Measurements from ENCODE around the gene ATP2A3.

Gene ATP2A3

DNA sequence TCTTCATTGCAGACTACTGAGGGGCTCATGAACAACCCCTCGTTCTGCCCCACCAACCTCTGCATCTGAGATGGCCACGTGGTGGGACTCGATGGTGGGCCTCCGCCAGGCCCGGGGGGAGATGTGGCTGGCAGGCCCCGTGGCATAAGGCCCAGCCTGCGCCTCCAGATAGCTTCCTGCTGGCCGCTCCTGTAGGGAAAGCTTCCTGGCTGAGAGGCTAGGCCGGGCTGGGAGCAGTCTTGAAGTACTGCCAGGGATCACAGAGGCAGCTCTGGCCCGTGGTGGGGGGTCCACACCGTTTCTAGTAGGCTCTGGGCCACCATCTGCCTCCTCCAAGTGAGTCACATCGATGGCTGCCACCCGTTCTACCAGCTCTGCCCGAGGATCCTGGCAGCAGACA, 79.0 kb downstream of the ATP2A3 start:
- no peaks in the 10 kb centered on the region for H3K9me3 Mint-ChIP-seq
- no peak overlapping the region for H3K4me3 Mint-ChIP-seq
- no peak overlapping the region for H3K27ac Mint-ChIP-seq
- H3K4me1 Mint-ChIP-seq = peaks cover 39% of the 10 kb centered on the region
- H3K36me3 Mint-ChIP-seq = peaks cover 15% of the 10 kb centered on the region
- no peaks in the 10 kb centered on the region for H3K27me3 Mint-ChIP-seq
- ATAC-seq = no peak

DNA sequence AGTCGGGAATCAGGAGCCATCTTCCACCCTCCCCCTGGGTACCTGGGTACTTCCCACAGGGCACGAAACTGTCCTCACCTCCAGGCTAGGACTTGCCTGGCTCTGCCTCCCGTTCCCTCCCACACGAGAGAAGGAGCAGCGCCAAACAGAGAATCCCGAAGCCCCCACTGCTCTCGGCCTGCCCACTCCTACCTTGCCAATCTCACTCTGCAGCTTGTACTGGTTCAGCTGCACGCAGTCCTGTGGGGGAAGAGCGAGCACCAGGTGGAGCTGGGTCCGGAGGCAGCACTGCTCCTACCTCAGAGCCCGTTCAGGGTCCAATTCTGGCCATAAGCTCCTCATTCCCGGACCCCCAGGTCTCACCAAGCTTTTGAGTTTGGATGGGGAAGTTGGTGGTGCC, 80.0 kb downstream of the ATP2A3 start:
- Mint-ChIP-seq H3K27ac (no peak overlapping the region), H3K27me3 (no peaks in the 10 kb centered on the region), H3K4me1 (peaks cover 36% of the 10 kb centered on the region), H3K36me3 (peaks cover 26% of the 10 kb centered on the region), H3K9me3 (no peaks in the 10 kb centered on the region), H3K4me3 (no peak overlapping the region)
- ATAC-seq = no peak

DNA sequence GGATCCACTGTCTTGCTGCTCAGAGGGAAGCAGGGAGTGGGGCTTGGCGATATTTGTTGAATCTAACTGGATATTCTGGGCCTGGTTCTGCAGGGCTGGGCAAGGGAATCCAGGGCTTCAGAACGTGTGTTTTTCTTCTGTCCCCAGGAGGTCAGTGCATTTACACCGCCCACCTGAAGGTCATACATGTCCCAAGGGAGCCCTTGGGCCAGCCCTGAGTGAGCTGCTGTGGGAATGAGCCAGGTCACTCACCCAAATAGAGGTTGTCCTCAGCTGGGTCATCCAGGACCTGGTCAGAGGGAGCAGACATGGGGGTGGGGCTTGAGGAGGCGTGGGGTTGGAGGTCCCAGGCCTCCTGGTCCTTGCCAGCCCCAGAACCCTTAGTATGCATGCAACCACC, 82.0 kb downstream of the ATP2A3 start:
- no peaks in the 10 kb centered on the region for H3K27me3 Mint-ChIP-seq
- H3K36me3 Mint-ChIP-seq = peaks cover 29% of the 10 kb centered on the region
- ATAC-seq = peak; percentile 17
- no peak overlapping the region for H3K4me3 Mint-ChIP-seq
- H3K4me1 Mint-ChIP-seq = peaks cover 23% of the 10 kb centered on the region
- H3K9me3 Mint-ChIP-seq = no peaks in the 10 kb centered on the region
- no peak overlapping the region for H3K27ac Mint-ChIP-seq

DNA sequence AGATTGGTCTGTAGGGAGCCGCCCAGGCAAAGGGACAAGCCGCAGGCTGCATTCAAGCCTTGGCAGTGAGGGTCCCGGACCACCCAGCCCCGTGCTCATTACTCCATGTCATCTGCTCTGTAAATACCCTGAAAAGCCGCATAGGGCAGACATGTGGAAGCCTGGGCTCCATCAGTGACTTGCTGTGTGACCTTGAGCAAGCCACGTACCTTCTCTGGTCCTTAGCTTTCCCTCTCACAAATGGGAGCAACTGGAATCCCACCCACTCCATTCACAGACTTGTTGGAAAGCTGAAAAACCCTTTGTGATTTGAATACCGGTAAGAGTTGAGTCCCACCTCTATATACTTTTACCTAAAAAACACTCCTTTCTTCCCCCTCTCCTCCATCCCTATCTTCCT, 83.3 kb downstream of the ATP2A3 start:
- Mint-ChIP-seq H3K4me3 (no peak overlapping the region), H3K9me3 (no peaks in the 10 kb centered on the region), H3K27me3 (no peaks in the 10 kb centered on the region), H3K27ac (no peak overlapping the region), H3K36me3 (peaks cover 34% of the 10 kb centered on the region), H3K4me1 (peaks cover 10% of the 10 kb centered on the region)
- no peak for ATAC-seq

DNA sequence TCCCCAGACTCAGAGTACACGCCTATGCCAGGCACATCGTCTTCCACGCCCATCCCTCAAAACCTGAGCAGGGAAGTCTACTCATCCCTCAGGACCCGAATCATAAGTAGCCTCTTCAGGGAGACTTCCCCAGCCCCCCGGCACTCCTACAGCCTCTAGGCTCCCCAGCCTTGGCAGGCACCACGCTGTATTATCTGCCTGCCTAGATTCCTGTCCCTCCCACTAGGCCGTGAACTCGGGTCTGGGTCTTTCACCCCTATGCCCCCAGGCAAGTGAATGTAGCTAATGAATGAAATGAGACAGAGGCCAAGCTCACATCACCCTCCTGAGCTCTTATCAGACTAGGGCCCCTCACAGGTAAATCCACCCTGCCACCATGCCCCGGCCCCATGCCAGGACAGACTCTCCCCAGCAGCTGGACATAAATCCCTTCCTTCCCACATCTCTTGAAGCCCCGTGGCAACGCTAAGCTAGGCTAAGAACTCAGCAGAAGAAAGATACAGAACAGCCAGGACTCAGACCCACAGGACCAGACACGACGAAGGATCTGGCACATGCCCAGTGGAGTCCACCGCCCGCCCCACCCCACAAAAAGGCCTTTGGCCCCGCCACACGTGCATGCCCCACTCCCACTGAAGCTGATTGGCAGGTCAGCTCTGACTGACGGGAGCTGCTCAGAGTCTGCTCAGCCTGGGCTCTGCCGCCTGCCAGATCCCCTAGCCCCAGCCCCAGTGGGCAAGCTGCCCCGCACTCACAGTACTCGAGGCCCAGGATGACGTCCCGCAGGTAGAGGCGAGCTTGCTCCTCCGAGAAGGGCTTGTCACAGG, 84.4 kb downstream of the ATP2A3 start:
- peaks cover 9% of the 10 kb centered on the region for H3K4me1 Mint-ChIP-seq
- H3K27me3 Mint-ChIP-seq = no peaks in the 10 kb centered on the region
- ATAC-seq = no peak
- peaks cover 36% of the 10 kb centered on the region for H3K36me3 Mint-ChIP-seq
- H3K27ac Mint-ChIP-seq = no peak overlapping the region
- H3K4me3 Mint-ChIP-seq = no peak overlapping the region
- no peaks in the 10 kb centered on the region for H3K9me3 Mint-ChIP-seq

DNA sequence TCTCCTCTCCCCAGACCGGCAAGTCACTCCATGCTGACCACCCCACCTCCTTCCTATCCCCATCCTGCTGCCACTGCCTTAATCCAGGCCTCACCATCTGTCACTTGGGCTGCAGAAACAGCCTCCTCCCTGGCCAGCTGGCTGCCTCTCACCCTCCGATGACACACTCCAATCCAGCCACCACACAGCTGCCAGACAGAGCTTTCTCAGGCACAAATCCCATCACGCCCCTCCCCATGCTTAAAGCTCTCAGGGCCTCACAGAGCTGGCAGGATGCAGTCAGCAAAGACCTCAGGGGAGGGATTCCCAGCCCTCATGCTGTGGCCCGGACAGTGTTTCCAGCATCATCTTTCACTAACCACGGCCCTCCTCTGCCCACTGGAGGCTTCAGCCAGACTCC, 85.1 kb downstream of the ATP2A3 start:
- no peak overlapping the region for H3K4me3 Mint-ChIP-seq
- H3K27ac Mint-ChIP-seq = no peak overlapping the region
- H3K27me3 Mint-ChIP-seq = no peaks in the 10 kb centered on the region
- H3K9me3 Mint-ChIP-seq = no peaks in the 10 kb centered on the region
- peaks cover 9% of the 10 kb centered on the region for H3K4me1 Mint-ChIP-seq
- ATAC-seq = no peak
- H3K36me3 Mint-ChIP-seq = peaks cover 34% of the 10 kb centered on the region

DNA sequence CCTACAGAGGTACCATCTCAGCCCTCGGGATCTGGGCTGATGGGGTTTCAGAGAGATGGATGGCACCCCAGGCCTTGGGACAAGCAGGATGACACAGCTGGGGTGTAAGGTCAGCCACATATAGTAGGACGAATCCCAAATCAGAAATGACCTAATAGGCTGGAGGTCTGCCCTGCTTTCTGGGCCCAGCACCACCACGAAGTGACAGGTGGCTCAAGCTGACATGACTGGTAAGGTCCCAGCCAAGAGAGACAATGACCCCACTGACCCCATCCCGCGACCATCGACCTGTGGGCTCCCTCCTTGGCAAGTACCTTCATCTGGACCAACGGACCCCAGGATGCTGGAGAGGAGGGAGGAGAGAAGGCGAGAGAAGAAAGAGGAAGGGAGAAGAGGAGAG, 87.0 kb downstream of the ATP2A3 start:
- Mint-ChIP-seq H3K36me3 (peaks cover 45% of the 10 kb centered on the region), H3K9me3 (no peaks in the 10 kb centered on the region), H3K27me3 (no peaks in the 10 kb centered on the region), H3K4me1 (no peaks in the 10 kb centered on the region), H3K27ac (no peak overlapping the region), H3K4me3 (no peak overlapping the region)
- no peak for ATAC-seq

DNA sequence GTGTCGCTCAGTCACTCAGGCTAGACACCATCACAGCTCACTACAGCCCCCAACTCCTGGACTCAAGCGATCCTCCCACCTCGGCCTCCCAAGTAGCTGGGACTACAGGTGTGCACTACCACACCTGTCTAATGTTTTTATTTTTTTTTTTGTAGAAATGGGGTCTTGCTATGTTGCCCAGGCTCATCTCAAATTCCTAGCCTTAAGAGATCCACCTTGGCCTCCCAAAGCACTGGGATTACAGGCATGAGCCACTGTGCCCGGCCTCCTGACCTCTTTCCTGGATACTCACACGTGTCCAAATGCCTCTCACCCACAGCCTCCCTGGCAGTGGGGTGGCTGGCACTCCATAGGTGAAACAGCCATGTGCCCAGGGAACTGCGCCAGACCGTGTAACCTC, 88.9 kb downstream of the ATP2A3 start:
- no peak for ATAC-seq
- H3K36me3 Mint-ChIP-seq = peaks cover 55% of the 10 kb centered on the region
- no peak overlapping the region for H3K27ac Mint-ChIP-seq
- peaks cover 7% of the 10 kb centered on the region for H3K4me1 Mint-ChIP-seq
- no peaks in the 10 kb centered on the region for H3K9me3 Mint-ChIP-seq
- no peak overlapping the region for H3K4me3 Mint-ChIP-seq
- H3K27me3 Mint-ChIP-seq = no peaks in the 10 kb centered on the region
